ENCODE measurements around the gene CPOX.
"Not testable (repeated sequence)": the region's sequence is repeated elsewhere in the genome, so short reads cannot be mapped to it uniquely, and the experiment has no call there.

The CPOX gene

GRCh38 chr3:98593046-98593936, at the start of gene CPOX:
Gene CPOX, minus strand, starts transcription at chr3:98593611. Its CDS starts 107 bp downstream, at chr3:98593504.
- DNase-seq (ENCODE audit: low spot score) = peak; percentile 82

- not testable (repeated sequence) for DNase-seq (ENCODE audit: low spot score)
Observed at GRCh38 chr3:98642769-98643168, 49.4 kb upstream of the CPOX start.

- DNase-seq (ENCODE audit: low spot score) = not testable (repeated sequence)
Observed at GRCh38 chr3:98641756-98642155, 48.3 kb upstream of the CPOX start.

GRCh38 chr3:98638515-98638914, 45.1 kb upstream of the CPOX start:
- not testable (repeated sequence) for DNase-seq (ENCODE audit: low spot score)

GRCh38 chr3:98630416-98630815, 37.0 kb upstream of the CPOX start:
- no peak for DNase-seq (ENCODE audit: low spot score)

GRCh38 chr3:98628317-98628716, 34.9 kb upstream of the CPOX start:
- DNase-seq (ENCODE audit: low spot score) = no peak

GRCh38 chr3:98626151-98626550, 32.7 kb upstream of the CPOX start:
- DNase-seq (ENCODE audit: low spot score) = no peak

- DNase-seq (ENCODE audit: low spot score) = no peak
Observed at GRCh38 chr3:98623572-98624280, 30.3 kb upstream of the CPOX start.

GRCh38 chr3:98617841-98618240, 24.4 kb upstream of the CPOX start:
- no peak for DNase-seq (ENCODE audit: low spot score)

GRCh38 chr3:98613616-98614015, 20.2 kb upstream of the CPOX start:
- DNase-seq (ENCODE audit: low spot score) = no peak

- DNase-seq (ENCODE audit: low spot score) = no peak
Observed at GRCh38 chr3:98612996-98613517, 19.6 kb upstream of the CPOX start.

- DNase-seq (ENCODE audit: low spot score) = no peak
Observed at GRCh38 chr3:98612587-98612986, 19.2 kb upstream of the CPOX start.

- no peak for DNase-seq (ENCODE audit: low spot score)
Observed at GRCh38 chr3:98608029-98608428, 14.6 kb upstream of the CPOX start.

- DNase-seq (ENCODE audit: low spot score) = no peak
Observed at GRCh38 chr3:98603580-98603979, 10.2 kb upstream of the CPOX start.

GRCh38 chr3:98602078-98602678, 8.8 kb upstream of the CPOX start:
- DNase-seq (ENCODE audit: low spot score) = peak; percentile 44

- no peak for DNase-seq (ENCODE audit: low spot score)
Observed at GRCh38 chr3:98601180-98601579, 7.8 kb upstream of the CPOX start.

- DNase-seq (ENCODE audit: low spot score) = no peak
Observed at GRCh38 chr3:98600412-98601095, 7.1 kb upstream of the CPOX start.

GRCh38 chr3:98599647-98600411, 6.4 kb upstream of the CPOX start:
- no peak for DNase-seq (ENCODE audit: low spot score)

- DNase-seq (ENCODE audit: low spot score) = no peak
Observed at GRCh38 chr3:98598492-98598891, 5.1 kb upstream of the CPOX start.

GRCh38 chr3:98596541-98597500, 3.4 kb upstream of the CPOX start:
- DNase-seq (ENCODE audit: low spot score) = peak; percentile 61
